HG03064 (cell line): Measurements from ENCODE around the gene TLE4.

Experiments used
- ATAC-seq: cut with Tn5 transposase; IDR thresholded peaks from one replicate; pipeline ENCODE4 v1.9.1; 2021; ENCODE audit warnings: low read depth; ENCODE audit not compliant: unreplicated experiment

TLE4 gene

DNA sequence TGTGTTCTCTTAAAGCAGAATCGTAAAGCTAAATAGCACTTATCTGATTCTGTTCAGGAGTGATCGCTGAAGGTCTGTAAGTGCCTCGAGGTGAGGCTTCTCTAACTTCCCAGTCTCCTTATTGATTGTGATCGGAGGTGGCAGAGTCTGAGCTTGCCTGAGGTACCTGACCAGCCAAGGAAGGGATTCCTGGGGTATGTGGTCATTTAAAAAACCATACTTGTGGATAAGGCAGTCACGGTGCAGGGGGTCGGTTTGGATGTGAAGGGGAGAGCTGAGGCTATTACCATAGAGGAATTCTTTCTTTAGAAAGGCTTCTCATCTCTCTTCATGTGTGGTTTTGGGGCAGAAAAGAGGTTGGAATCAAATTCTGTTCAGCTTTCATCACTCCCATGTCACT, 193.7 kb downstream of the TLE4 start:
- no peak for ATAC-seq

- ATAC-seq, result no peak
Observed at GRCh38 chr9:79766091-79766490, 194.3 kb downstream of the TLE4 start.

GRCh38 chr9:79768194-79768593, 196.4 kb downstream of the TLE4 start:
- ATAC-seq, result no peak

GRCh38 chr9:79769476-79770275, 197.9 kb downstream of the TLE4 start:
- no peak for ATAC-seq

DNA sequence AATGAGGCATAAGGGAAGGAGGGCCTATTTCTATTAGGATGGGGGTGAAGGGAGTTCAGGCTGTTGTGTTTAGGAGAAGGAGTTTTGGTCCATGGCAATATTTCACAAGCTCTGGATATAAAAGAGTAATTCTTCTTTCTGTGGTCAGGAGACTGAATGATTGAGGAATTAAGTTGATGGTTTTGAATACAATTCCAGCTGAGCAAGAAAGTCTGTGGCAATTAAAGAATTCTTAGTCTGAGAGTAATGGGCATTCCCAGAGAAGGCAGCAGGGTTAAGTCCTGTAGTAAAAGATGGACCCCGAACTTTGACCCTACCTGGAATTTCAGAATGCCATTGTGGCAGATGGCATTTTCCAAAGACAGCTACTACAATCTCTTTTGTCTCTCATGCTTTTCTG, 202.6 kb downstream of the TLE4 start:
- no peak for ATAC-seq
